Neural progenitor cell (in vitro differentiated cells): ENCODE measurements around the gene UCK2.
"Not testable (repeated sequence)": the region's sequence is repeated elsewhere in the genome, so short reads cannot be mapped to it uniquely, and the experiment has no call there.

Experiments
- EZH2 ChIP-seq: fragments of 200-600 bp; sonication (generic); IDR thresholded peaks from 2 replicates; pipeline ENCODE4 v1.6.1; 2017; ENCODE audit warnings: antibody characterized with exemption, mild to moderate bottlenecking, moderate library complexity
- TF ChIP-seq, protein P1 (sequence below): fragments of 200-600 bp; sonication (generic); IDR thresholded peaks from 2 replicates; pipeline ENCODE4 v1.5.1; 2017; ENCODE audit warnings: antibody characterized with exemption, mild to moderate bottlenecking

DNA sequence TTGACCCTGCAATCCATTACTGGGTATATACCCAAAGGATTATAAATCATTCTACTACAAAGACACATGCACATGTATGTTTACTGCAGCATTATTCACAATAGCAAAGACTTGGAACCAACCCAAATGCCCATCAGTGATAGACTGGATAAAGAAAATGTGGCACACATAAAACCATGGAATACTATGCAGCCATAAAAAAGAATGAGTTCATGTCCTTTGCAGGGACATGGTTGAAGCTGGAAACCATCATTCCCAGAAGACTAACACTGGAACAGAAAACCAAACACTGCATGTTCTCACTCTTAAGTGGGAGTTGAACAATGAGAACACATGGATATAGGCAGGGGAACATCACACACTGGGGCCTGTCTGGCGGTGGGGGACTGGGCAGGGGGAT, 22.9 kb upstream of the UCK2 start:
- TF ChIP-seq, protein P1, sequence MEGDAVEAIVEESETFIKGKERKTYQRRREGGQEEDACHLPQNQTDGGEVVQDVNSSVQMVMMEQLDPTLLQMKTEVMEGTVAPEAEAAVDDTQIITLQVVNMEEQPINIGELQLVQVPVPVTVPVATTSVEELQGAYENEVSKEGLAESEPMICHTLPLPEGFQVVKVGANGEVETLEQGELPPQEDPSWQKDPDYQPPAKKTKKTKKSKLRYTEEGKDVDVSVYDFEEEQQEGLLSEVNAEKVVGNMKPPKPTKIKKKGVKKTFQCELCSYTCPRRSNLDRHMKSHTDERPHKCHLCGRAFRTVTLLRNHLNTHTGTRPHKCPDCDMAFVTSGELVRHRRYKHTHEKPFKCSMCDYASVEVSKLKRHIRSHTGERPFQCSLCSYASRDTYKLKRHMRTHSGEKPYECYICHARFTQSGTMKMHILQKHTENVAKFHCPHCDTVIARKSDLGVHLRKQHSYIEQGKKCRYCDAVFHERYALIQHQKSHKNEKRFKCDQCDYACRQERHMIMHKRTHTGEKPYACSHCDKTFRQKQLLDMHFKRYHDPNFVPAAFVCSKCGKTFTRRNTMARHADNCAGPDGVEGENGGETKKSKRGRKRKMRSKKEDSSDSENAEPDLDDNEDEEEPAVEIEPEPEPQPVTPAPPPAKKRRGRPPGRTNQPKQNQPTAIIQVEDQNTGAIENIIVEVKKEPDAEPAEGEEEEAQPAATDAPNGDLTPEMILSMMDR = not testable (repeated sequence)
- TF ChIP-seq EZH2 = not testable (repeated sequence)
